Kidney glomerular epithelial cell (primary cell): ENCODE results near the gene DAPL1.
A peak's percentile ranks its signal among the peaks of the same experiment; 100 is the strongest.

Source experiments
- DNase-seq: peaks from one replicate; lab custom pipeline; 2025; lab: John Stamatoyannopoulos, UW

Gene DAPL1, protein sequence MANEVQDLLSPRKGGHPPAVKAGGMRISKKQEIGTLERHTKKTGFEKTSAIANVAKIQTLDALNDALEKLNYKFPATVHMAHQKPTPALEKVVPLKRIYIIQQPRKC

DNA sequence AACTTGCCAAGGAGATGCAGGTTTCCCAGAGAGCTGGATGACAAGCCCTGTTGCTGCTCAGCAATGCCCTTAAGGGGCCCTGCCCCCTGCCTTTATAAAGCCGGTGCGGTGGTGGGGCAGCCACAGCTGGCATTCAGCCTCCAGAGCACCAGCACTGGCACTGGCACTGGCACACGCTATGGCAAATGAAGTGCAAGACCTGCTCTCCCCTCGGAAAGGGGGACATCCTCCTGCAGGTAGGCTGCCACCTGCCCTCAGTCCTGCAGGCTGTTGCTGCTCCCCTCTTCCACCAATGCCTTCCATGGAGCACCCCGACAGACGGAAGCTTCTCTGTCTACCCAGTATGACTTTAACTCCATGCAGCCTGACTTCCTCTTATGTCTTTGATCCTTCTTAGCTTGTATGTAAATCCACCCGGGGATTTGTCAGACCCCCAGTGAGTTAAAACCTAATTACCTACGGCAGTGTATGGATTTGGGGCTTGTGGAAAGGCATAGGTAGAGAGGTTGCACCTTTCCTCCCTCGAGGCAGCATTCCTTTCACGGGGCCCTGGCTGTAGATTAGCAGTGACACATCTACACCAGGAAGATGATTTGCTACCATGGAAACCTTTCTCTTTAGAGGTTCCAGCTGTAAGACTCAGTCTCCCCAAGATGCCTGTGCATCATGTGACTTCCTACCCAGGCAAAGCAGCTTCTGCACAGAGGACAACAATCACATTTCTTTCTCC is at the start of gene DAPL1:
Gene DAPL1, plus strand, starts transcription at position 123 of the 730 bp plus-strand sequence. Its CDS starts 56 bp downstream, at position 179.
- no peak for DNase-seq

DNA sequence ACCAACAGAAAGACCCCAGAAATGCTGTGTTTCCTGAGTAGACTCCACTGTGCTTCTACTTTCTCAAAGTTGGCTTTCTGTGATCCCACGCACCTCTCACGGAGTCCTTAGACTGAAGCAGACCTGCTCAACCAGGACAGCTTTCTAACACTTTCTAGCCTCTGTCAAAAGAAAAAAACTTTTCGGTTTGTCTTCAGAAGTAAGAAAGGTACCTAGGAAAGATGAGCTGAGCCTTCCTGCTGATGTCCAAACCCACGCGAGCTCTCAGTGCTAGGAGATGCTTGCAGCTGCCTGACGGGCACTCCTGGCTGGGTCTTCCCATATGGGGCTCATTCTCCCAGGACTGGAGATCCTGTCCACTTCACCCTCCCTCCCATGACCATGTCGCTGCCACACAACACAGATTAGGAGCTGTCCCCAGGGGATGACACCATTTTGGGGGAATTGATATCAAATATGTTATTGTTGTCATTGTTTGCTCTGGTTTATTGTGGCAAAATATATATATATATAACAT is 49.2 kb upstream of the DAPL1 start:
- no peak for DNase-seq

DNA sequence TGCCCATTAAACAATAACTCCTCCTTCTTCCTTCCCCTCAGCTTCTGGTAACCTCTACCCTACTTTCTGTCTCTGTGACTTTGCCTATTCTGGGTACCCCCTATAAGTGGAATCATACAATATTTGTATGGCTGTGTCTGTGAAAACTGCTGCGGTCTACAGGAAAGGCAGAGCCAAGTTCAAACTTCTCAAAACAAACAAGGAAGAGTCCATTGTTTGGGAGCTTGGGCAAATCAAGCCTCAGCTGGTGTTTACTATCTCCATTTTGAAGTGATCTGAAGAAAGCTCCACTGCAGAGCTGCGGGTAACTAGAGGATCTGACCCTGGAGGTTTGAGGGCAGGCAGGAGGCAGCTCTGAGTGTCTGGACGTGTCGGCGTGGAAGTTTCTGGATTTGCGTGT is 48.6 kb upstream of the DAPL1 start:
- DNase-seq: no peak

DNA sequence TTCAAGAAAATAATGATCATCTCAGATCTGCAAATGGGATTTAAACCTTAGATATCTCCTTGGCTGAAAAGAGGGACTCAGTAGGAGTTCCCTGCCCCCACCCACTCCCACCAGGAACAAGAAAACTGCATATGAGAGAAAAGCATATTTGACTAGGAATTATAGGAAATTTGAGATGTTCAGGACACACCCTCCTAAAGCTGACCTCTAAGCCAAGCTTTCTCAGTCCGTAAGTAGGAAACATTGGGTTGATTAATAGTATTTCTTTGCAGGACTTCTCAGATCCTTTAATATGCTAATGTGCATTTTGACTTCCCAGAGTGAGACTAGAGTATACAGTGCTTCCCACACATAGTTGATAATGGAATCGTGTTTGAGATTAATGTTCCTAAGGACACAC is 47.8 kb upstream of the DAPL1 start:
- no peak for DNase-seq

DNA sequence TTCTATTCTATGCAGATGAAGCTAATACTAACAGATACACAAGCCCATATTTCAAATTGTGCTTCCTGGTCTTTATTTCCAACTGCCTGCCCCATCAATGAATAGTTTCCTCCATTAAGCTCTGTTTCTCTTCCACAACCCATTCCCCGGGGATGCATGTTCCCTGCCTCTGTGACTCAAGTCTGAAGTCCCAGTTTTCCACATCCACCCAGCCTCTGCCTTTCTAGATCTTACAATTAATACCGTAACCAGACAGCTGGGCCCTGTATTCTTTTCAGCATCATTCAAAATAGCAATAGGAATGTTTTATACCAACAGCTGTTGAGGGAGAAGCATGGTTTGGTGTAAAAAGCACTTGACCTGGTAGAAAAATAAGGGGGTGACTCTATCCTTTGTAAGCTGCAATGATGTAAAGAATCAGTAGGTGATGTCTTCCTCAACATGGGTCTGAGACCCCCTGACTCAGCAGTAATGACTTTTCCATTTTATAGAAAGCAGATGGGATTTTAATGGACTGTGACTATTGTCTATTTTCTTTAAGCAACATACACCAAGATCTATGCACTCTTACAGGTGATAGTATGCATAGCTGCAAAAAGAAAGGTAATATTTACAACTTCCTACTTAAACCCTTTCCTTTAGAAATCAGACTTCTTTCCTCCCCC is 46.1 kb upstream of the DAPL1 start:
- DNase-seq: no peak

DNA sequence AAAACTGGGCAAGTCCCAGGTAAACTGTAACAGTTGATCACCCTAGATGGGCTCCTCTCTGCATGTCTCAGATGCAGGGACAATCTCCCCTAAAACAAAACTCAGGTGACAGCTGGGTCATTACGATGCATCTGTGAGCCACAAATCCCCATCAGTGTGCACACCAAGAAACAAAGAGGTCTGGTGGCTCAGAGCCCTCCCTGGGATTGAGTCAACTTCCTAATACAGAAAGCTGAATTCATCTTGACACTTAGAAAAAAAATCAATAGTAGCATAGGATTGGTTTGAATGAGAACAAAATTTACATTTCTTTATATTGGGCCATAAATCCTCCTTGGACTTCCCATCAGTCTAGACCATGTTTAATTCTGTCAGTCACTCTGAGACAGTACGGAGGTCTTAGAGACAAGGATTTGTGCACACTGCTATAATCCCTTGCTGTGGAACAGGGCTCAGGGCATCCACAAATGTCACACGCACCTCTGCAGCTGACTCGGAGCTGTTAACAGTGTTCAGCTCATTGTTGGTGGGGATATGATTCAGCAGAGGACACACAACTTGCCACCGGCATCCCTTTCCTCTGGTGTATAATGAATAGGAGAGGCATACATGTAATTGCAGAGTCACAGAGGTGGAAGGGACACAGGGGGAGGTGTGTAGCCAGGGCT is 44.5 kb upstream of the DAPL1 start:
- no peak for DNase-seq

DNA sequence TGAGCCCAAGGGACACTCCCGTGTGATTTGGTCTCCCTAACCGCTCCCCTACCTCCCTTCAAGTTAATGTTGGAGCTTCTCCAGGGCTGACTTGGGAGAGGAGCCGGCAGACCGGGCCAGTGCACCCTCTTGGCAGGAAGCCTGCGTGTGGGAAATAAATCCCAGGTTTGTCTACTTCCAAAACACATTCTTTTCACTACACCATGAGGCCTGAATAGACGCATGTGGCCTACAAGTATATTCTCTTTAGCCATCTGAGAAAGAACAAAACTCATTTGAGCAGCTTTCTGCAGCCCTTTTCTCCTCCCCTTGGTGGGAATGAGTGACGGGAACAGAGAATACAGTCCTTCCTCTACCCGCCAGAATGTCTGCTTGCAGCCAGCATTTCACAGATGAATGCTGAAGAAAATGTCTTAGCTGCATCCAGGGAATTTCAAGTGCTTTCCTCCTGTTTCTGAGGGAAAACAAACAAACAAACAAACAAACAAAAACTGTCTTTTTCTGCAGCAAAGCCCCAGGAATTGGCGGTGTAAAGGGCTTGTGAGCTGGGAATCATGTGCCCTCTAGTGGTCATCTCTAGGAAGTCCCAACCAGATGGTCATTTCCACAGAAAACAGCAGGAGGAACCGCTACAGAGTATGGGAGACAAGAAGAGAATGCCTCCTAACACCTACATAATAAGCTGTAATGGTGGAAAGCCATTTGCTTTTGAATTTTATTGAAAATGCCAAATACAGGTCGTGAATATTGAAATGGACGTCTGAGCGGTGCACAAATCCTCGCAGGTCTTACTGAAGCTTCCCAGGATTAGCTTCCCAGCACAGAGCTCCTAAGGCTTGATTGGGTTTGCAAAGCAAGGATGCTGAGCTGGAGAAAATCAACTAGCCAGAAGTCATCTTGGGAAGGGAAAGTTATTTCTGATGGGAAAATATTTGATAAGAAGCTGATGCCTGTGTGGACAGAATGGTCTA is 41.2 kb upstream of the DAPL1 start:
- peak; percentile 40 for DNase-seq

DNA sequence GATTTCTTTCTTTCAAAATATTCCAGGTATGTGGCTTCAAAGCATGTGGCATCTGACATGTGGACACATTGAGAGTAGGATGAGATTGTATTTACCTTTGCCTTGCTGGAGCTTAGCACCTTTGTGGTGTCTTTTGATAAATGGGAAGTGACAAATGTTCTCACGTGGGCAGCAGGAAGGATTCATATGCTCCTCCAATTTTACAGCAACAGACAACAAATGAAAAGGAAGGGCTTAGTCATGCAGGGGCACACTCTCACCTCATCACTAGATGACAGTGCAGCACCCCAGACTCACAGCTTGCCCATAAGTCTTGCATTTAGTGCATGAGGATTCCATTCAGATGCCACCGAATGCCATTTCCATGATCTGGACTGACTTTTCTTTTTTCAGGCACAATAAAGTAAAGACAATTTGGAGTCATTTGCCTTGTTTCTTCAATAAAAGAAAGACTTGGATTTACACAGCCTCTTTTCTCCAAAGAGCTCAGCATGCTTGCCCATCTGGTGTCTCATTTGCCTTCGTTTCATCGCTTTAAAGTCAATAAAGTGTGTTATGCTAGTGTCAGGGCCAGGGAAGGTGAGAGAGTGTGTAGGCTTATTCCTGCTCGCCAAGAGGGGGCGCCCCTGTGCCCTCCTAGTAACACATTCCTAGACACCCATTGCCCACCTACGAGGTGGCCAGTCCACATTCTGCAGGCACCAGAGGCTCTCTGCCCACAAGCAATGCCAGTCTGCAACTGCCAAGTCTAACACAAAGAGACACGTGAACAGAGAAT is 39.6 kb upstream of the DAPL1 start:
- DNase-seq: peak; percentile 26

DNA sequence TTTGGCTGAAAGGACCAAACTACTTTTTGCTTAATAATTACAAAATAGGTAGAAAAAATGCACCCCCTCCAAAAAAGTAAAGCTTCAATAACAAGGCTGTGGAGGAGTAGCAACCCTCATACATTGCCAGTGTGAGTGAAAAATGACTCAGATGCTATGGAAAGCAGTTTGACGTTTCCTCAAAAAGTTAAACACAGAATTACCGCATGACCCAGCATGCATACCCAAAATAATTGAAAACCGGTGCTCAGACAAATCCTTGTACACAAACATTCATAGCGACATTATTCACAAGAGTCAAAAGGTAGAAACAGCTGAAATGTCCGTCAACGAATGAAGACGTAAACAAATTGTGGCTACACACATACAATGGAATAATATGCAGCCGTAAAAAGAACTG is 38.8 kb upstream of the DAPL1 start:
- DNase-seq: no peak

DNA sequence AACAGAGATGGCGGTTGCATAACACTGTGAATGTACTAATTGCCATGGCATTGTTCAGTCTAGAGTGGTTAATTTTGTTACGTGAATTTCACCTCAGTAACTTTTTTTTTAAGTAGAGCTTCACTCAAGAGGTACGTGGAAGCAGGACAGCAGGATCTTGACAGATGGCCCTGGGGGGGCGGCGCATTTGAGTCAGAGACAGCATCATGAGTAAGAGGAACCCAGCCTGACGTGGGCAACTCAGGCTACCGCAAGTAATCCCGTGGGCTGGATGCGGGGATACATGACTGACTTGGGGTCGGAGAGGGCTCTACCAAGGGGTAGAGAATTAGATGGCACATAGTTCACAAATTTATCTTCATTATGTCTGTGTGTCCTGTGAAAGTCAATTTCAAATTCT is 38.1 kb upstream of the DAPL1 start:
- DNase-seq: no peak

DNA sequence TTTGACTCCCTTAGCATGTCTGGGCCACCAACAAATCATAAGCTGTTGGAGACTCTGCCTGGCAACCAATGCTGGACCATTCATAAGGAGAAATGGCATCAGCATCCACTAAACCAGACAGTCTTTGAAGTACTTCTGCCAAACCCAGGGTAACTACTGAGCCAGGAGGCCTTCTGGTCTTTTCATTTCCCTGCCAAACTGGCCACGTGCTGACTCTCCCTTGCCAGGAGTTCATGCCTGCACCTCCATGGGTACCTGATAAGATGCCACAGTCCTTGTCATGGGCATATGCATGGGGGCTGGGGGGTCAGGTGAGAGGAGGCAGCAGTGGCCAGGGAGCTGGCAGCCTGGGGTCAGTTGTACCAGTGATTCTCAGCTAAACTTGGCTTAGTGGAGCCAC is 34.2 kb upstream of the DAPL1 start:
- DNase-seq: no peak

DNA sequence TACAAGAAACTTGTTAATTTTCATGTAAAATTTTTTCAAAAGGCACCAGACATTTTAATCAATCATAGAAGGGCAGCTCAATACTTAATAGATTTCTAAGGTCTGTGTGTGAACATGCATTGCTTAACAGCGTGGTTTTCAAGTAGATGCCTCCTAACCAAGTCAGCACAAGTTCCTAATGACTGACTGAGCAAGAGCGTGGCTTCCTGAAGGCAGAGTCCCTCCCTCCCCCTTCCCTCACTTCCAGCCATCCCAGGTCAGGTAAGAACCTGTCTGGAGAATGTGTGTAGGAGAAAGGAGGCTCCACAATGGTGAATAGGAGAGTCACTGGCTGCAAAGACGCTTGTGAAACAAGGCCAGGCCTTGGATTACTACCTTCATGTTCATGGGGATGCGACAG is 33.5 kb upstream of the DAPL1 start:
- peak; percentile 76 for DNase-seq

DNA sequence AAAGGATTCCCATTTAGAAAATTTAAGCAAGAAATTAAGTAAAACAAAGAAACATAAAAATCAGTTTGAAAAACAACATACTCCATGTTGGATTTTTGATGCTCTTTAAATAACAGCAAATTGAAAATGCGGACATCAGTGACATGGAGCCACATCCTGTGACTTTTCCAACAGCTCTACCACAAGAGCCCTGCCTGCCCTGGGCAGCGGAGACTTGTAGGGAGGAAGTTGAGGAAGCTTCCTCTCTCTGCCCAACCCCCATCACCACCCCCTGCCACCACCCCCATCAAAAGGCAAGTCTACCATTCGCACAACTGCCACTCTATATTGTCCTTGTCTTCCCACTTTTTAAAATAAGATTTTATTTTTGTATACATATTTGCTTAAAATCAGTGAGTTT is 32.8 kb upstream of the DAPL1 start:
- no peak for DNase-seq

DNA sequence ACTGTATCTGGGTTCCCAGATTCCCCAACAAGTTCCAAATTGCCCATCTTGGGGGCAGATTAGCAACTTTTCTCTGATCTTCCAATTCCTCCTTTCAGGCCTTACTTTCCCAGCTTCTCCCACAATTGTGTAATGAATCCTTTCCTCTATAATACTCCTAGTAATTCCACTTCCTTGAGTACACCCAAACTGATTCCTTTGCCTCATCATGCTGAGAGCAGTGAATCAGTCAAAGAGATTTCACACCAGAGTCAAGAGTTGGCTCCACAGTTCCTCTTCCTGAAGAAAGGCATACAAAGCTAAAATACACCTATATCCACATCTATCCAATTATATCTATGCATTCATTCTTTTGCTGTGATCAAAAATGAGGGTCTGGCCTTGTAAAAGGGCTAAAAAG is 28.6 kb upstream of the DAPL1 start:
- no peak for DNase-seq

DNA sequence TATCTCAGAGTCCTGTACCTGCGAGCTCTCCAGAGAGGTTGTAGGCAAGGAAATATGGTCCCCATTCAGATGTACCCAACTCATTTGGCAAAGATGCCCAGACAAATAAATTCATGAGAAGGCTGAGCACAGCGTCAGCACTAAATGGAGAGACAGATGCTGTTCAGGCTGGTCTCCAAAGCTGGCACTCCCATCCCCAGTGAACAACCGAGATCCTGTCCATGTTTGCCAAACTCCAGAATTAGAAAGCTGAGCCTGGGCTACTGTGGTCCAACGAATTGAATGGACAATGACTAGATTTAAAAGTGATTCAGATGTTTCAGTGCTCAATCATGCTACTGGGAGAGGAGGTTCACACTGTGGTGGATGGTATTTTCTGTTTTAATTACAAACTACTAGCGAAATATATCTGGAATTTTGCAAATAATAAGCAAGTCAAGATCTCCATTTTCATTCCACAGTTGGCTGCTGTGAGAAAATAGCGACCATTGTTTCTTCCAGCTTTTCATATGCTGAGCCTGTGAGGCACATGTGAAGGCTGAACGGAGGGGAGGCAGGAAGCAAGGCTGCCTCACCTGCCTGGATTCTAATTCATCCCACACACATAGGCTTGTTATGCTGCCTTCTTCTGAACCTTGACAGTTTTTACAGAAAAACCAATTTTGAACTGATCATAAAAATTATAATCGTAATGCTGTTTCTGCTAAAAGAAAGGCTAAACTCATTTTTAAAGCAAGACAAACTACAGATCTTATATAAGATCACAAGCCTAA is 22.6 kb upstream of the DAPL1 start:
- DNase-seq: no peak

DNA sequence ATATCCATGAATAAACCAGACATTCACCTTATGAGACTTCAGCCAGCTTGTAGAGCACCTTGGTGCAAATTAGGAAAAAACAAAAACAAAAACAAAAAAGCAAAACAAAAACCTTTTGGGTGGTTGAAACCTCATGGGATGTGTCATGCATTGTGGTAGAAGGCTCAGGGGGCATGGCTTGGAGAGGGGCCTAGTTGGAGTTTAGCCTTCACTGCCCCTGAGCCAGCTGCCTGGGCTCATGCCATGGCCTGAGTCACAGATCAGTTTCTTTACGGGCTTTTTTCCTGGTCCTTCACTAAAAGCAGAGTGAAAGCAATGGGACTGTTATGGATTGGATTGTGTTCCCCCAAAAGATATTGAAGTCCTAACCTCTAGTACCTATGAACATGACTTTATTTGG is 22.0 kb upstream of the DAPL1 start:
- peak; percentile 19 for DNase-seq

DNA sequence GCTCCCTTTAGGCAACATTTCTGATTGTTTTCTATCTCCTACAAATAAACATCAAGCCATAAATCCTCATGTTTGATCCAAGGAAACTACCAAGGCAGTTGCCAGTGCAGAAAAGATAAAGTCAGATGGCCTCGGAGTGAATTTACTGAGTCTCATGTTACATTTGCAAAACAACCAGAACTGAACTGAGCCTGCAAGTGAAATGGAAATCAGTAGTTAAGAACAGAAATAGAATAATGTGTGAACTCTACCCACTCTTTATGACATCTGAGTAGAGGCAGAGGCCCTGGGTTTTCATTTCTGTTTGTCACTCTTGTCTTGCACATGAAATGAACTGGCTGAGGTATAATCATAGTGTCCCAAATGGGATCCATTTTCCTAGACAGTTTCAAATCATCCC is 20.4 kb upstream of the DAPL1 start:
- DNase-seq: no peak

DNA sequence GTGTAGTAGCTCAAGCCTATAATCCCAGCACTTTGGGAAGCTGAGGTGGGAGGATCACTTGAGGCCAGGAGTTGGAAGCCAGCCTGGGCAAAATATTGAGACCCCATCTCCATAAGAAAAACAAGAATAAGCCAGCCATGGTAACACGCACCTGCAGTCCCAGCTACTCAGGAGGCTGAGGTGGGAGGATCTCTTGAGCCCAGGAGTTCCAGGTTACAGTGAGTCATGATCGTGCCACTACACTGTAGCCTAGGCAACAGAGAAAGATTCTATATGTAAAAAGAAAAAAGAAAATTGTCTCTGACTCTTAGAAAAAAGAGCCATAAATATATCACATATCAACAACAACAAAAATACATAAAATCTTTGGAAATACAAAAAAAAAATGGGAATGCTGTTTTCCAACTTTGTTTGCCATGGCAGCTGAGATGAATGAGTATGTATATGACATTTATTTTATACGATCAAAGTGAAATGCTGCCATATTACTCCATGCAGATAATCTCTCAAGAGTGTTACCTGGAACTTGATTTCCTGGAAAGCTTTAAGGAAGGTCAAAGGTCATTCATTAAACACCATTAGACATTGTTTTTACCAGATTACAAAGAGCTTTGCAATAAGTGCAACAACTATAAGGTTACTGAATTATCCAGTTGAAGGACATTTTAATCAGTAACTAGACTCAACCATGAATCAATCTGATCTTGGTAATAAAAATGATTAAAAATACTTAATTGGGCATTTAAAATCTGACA is 19.7 kb upstream of the DAPL1 start:
- DNase-seq: no peak

DNA sequence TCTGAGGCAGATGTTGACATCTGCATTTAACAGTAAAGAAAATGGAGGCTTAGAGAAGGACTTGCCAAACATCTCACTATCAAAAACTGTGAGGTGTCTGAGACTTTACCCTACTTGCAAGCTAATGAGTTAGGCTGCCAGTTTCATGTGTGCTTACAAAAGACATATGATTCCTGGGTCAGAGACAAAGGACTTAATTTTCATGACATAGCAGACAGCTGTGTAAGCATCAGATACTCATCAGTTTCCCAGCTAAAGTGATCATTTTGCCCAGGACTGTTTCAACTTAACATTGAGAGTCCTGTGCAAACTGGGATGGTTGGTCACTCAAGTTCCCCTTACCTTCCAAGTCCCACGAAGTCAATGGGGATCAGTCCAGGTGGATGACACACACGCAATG is 18.9 kb upstream of the DAPL1 start:
- no peak for DNase-seq
